ENCODE results near the gene MKX. TPM values are rescaled to one million over a fixed set of nuclear protein-coding genes. Genes with fewer than 3 reads are reported as not detected.
A peak's percentile ranks its signal among the peaks of the same experiment; 100 is the strongest.

The MKX gene
- total RNA-seq, 1 donor from 2014 or later = 3.9 TPM

GRCh38 chr10:27748601-27749000 is 3.0 kb upstream of the MKX start:
- Histone ChIP-seq H3K4me1 (ENCODE audit: insufficient read depth, low read length) (peaks cover 21% of the 10 kb centered on the region), H3K9ac (ENCODE audit: low read length) (no peak overlapping the region), H3K27me3 (ENCODE audit: insufficient read depth, low read length) (peaks cover 58% of the 10 kb centered on the region), H3K79me2 (ENCODE audit: insufficient read depth, low read length) (no peaks in the 10 kb centered on the region), H2AFZ (ENCODE audit: low read depth, low read length) (no peak overlapping the region), H3K27ac (ENCODE audit: low read depth, low read length) (no peak overlapping the region), H3K9me3 (ENCODE audit: insufficient read depth, low read depth, low read length) (no peaks in the 10 kb centered on the region), H4K20me1 (ENCODE audit: insufficient read depth, low read length) (no peaks in the 10 kb centered on the region), H3K4me3 (ENCODE audit: insufficient read depth, low read depth, low read length) (no peak overlapping the region), H3K4me2 (ENCODE audit: low read length) (no peak overlapping the region), H3K36me3 (ENCODE audit: insufficient read depth, low read length) (no peaks in the 10 kb centered on the region)
- peaks cover 1% of the 10 kb centered on the region for H3K36me3 Mint-ChIP-seq (ENCODE audit: low read depth, unreplicated experiment)
- TF ChIP-seq CTCF (IDR thresholded peaks at IDR 0.05; ENCODE audit: insufficient read depth, low read depth, low read length) (no peak), EZH2 (IDR thresholded peaks at IDR 0.05; ENCODE audit: insufficient read depth, low read length) (no peak)
- no peak overlapping the region for H3K27ac Mint-ChIP-seq (ENCODE audit: unreplicated experiment)
- no peaks in the 10 kb centered on the region for H3K9me3 Mint-ChIP-seq (ENCODE audit: unreplicated experiment)
- H3K4me3 Mint-ChIP-seq (ENCODE audit: unreplicated experiment) = no peak overlapping the region
- FAIRE-seq (no peak), DNase-seq (ENCODE audit: low read depth) (no peak)
- H3K27me3 Mint-ChIP-seq (ENCODE audit: low read depth, unreplicated experiment) = peaks cover 61% of the 10 kb centered on the region
- H3K4me1 Mint-ChIP-seq (ENCODE audit: low read depth, unreplicated experiment) = peaks cover 5% of the 10 kb centered on the region

GRCh38 chr10:27747096-27747451 is 1.5 kb upstream of the MKX start:
- FAIRE-seq (no peak), DNase-seq (ENCODE audit: low read depth) (no peak)
- peaks cover 65% of the 10 kb centered on the region for H3K27me3 ChIP-seq (ENCODE audit: insufficient read depth, low read length)
- Mint-ChIP-seq H3K4me1 (ENCODE audit: low read depth, unreplicated experiment) (peaks cover 5% of the 10 kb centered on the region), H3K27me3 (ENCODE audit: low read depth, unreplicated experiment) (peaks cover 58% of the 10 kb centered on the region), H3K36me3 (ENCODE audit: low read depth, unreplicated experiment) (peaks cover 1% of the 10 kb centered on the region), H3K9me3 (ENCODE audit: unreplicated experiment) (no peaks in the 10 kb centered on the region), H3K4me3 (ENCODE audit: unreplicated experiment) (peak overlapping the region; percentile 21), H3K27ac (ENCODE audit: unreplicated experiment) (no peak overlapping the region)
- no peaks in the 10 kb centered on the region for H4K20me1 ChIP-seq (ENCODE audit: insufficient read depth, low read length)
- H3K9me3 ChIP-seq (ENCODE audit: insufficient read depth, low read depth, low read length) = no peaks in the 10 kb centered on the region
- no peak overlapping the region for H2AFZ ChIP-seq (ENCODE audit: low read depth, low read length)
- H3K36me3 ChIP-seq (ENCODE audit: insufficient read depth, low read length) = no peaks in the 10 kb centered on the region
- no peak overlapping the region for H3K4me3 ChIP-seq (ENCODE audit: insufficient read depth, low read depth, low read length)
- H3K4me1 ChIP-seq (ENCODE audit: insufficient read depth, low read length) = peaks cover 26% of the 10 kb centered on the region
- H3K9ac ChIP-seq (ENCODE audit: low read length) = no peak overlapping the region
- H3K4me2 ChIP-seq (ENCODE audit: low read length) = no peak overlapping the region
- TF ChIP-seq CTCF (IDR thresholded peaks at IDR 0.05; ENCODE audit: insufficient read depth, low read depth, low read length) (no peak), EZH2 (IDR thresholded peaks at IDR 0.05; ENCODE audit: insufficient read depth, low read length) (no peak)
- no peak overlapping the region for H3K27ac ChIP-seq (ENCODE audit: low read depth, low read length)
- no peaks in the 10 kb centered on the region for H3K79me2 ChIP-seq (ENCODE audit: insufficient read depth, low read length)

GRCh38 chr10:27746397-27747095 is 927 bp upstream of the MKX start:
- no peaks in the 10 kb centered on the region for H4K20me1 ChIP-seq (ENCODE audit: insufficient read depth, low read length)
- H3K4me1 ChIP-seq (ENCODE audit: insufficient read depth, low read length) = peaks cover 29% of the 10 kb centered on the region
- peak overlapping the region; percentile 58 for H2AFZ ChIP-seq (ENCODE audit: low read depth, low read length)
- H3K4me3 ChIP-seq (ENCODE audit: insufficient read depth, low read depth, low read length) = peak overlapping the region; percentile 36
- Mint-ChIP-seq H3K9me3 (ENCODE audit: unreplicated experiment) (no peaks in the 10 kb centered on the region), H3K4me1 (ENCODE audit: low read depth, unreplicated experiment) (peaks cover 5% of the 10 kb centered on the region), H3K36me3 (ENCODE audit: low read depth, unreplicated experiment) (peaks cover 1% of the 10 kb centered on the region), H3K4me3 (ENCODE audit: unreplicated experiment) (peak overlapping the region; percentile 79), H3K27me3 (ENCODE audit: low read depth, unreplicated experiment) (peaks cover 53% of the 10 kb centered on the region), H3K27ac (ENCODE audit: unreplicated experiment) (peak overlapping the region; percentile 14)
- H3K27me3 ChIP-seq (ENCODE audit: insufficient read depth, low read length) = peaks cover 63% of the 10 kb centered on the region
- no peaks in the 10 kb centered on the region for H3K9me3 ChIP-seq (ENCODE audit: insufficient read depth, low read depth, low read length)
- H3K4me2 ChIP-seq (ENCODE audit: low read length) = peak overlapping the region; percentile 88
- H3K79me2 ChIP-seq (ENCODE audit: insufficient read depth, low read length) = no peaks in the 10 kb centered on the region
- no peak overlapping the region for H3K9ac ChIP-seq (ENCODE audit: low read length)
- FAIRE-seq (no peak), DNase-seq (ENCODE audit: low read depth) (no peak)
- no peak overlapping the region for H3K27ac ChIP-seq (ENCODE audit: low read depth, low read length)
- no peaks in the 10 kb centered on the region for H3K36me3 ChIP-seq (ENCODE audit: insufficient read depth, low read length)
- no peak for TF ChIP-seq EZH2 (IDR thresholded peaks at IDR 0.05; ENCODE audit: insufficient read depth, low read length)
- no peak for TF ChIP-seq CTCF (IDR thresholded peaks at IDR 0.05; ENCODE audit: insufficient read depth, low read depth, low read length)
